Stimulated activated CD8-positive, alpha-beta memory T cell treated with anti-CD3 and anti-CD28 coated beads, Interleukin-2, amount 100 ng/mL, for 1 hour (primary cell): ENCODE data around the gene RBP5.

ENCODE experiments used
- DNase-seq, 2 donors: peaks; one replicate each; pipeline ENCODE4 v3.0.0-alpha.2; 2020; ENCODE audit warnings: low read depth in 2 of 2

The RBP5 gene

DNA sequence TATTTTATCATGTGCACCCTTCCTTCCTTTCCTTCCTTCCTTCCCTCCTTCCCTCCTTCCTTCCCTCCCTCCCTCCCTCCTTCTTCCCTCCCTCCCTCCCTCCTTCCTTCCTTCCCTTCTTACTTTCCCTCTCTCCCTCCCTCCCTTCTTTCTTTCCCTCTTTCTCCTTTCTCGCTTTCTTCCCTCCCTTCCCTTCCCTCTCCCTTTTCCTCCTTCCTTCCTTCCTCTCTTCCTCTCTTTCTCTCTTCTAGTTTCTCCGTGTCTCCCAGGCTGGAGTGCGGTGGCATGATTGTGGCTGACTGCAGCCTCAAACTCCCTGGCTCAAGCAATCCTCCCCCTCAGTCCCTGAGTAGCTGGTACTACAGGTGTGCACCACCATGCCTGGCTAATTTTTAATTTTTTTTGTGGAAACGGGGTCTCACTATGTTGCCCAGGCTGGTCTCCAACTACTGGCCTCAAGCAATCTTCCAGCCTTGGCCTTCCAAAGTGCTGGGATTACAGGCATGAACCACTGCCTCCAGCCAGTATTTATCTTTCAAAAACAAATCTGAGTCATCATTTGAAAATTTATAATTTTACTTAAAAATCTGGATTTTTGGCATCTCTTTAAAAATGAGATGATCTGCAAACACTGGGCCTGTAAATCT lies 27.5 kb downstream of the RBP5 start:
- no peak for DNase-seq

DNA sequence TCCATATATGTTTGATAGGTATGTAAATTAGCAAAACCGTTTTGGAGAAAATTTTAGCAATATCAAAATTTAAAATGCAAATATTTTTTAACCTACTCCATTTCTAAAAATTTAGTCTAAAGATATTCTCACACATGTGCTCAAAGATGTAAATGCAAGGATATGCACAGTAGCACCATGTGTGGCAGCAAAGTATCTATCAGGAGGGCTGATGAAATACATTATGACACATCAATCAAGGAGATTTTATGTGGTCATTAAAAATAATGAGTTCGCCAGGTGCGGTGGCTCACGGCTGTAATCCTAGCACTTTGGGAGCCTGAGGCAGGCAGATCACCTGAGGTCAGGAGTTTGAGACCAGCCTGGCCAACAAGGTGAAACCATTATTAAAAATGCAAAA lies 28.4 kb downstream of the RBP5 start:
- no peak for DNase-seq

DNA sequence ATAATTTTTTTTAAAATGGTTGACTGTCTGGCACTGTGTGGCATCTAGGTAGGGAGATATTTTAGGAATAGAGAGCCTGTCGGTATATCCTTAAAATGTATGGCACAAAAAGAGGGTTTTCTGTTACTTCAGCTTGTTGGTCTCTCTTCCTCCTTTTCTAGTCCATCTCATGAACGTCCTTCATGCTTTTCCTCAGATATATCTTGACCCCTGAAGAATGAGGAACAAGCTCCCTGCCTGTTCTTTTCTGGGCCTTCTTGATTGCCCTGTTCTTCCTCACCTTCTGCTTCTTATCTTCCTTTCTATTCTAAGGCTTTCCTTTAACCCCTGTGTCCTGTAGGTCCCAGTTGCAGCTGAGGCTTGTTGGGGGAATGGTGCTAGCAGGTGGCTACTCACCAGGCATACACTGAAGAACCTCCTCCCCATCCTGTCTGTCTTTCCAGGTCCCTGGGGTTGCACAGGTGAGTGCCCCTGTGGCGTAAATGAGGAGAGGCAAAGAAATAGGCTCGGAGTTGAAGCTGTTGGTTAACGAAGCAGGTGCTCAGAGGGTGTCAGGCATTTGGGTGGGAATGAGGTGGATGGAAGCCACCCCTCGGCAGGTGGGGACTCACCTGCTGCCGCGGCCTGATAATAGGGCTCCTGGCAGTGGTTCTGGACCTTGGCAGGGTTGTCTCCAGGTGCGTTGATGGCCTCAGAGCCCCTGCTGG lies 29.2 kb downstream of the RBP5 start:
- DNase-seq = no peak

DNA sequence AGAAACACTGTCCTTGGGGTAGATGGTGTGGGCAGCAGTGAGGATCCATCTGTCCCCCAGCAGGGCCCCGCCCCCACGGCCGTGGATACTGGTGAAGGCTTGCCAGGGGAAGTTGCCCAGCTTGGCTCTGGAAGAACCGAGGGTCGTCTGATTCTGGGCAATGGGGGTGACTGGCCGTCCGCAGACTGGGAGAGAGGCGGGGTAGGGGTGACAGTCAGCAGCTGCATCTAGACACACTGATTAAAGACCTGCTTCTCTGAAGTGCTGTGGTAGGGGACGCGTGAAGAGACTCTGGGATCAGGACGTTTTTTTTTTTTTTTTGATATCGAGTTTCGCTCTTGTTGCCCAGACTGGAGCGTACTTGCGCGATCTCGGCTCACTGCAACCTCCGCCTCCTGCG lies 31.7 kb downstream of the RBP5 start:
- no peak for DNase-seq

DNA sequence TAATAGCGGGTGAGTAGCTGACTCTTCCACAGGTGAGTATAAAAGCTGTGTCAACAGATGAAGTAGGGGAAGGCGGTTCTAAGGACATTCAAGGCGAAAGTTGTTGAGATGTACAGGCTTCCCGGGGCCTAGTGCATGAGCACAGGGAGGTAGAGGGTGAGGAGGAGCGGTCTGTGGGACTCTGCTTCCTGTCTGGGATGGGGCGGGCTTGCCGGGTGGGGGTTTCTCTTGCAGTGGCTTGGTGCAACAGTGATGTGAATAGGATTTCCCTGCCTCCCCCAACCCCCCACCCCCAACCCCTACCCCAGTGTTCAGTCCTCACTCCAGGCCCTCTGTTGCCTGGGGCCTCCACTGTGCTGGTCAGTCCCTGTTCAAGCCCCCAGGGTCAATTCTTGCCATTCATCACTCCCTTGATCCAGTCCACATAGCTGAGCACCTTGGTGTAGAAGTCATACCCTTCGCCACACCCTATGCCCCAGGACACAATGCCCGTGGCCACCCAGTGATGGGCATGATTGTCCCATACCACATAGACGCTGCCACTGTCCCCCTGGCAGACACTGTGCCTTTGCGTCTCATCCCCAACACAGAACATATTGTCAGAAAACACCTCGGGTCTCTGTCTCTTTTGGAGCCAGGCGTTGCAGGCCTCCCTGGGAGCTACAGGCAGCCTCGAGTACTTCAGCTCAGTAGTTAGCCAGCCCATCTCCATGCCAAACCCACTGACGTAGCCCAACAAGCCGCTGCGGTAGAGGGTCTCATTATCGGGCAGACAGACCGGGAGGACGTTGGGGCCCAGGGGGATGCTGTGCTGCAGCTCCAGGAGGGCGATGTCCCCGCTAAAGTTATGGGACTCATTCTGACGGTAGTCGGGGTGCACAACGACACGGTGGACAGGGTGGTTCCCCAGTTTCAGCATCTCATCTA lies 32.4 kb downstream of the RBP5 start:
- DNase-seq = no peak

DNA sequence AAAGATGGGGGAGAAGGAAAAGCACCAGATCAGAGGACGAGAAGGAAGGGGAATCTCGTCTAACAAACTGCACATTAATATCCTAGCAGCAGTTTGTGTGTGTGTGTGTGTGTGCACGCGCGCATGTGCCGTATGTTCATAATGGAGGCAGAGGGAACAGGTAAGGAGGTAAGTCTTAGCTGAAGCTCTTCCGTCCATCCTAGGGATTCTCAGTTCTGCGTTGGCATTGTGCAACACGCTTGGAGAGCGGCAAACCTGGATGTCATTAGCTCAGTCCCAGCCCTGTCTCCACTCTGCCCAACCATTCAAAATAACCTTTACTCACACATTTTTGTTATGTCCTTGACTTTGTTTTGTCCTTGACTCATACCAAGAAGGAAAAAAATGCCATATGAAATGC lies 34.8 kb downstream of the RBP5 start:
- no peak for DNase-seq

DNA sequence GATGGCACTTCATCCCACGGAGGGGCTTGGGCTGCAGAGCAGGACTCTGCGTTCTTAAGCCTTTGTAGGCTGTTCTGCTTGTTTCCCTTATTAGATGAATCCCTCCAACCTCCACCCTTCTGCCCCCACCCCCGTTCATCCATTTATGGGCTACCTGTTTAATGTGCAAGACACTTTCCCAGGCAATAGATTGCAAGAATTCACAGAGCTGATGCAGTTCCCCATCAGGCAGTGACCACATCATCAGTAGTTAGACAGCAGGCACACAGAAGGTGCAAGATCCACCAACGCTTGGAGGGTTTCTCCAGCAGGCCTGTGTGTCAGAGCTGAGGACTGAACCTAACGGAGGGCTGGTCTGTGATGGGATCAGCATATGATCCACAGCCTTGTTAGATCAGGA lies 35.2 kb downstream of the RBP5 start:
- DNase-seq = no peak

DNA sequence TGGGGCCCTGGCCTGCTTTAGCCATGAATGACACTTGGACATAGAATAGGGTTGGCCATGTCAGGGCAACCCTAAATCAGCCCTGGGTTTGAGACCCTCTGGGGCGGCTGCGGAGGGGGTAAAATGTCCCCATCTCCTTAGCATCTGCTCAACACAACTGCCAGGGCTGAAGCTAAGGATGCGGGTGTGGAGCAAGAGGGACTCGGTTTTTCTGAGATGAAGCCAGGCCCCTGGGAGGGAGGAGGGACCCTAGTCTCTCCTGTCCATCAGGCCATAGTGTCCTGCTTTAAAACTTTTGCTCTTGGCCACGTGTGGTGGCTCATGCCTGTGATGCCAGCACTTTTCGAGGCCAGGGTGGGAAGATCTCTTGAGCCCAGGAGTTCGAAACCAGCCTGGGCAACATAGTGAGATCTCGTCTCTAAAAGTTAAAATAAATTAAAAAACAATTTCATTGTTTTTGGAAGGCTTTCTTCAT lies 35.7 kb downstream of the RBP5 start:
- DNase-seq = no peak

DNA sequence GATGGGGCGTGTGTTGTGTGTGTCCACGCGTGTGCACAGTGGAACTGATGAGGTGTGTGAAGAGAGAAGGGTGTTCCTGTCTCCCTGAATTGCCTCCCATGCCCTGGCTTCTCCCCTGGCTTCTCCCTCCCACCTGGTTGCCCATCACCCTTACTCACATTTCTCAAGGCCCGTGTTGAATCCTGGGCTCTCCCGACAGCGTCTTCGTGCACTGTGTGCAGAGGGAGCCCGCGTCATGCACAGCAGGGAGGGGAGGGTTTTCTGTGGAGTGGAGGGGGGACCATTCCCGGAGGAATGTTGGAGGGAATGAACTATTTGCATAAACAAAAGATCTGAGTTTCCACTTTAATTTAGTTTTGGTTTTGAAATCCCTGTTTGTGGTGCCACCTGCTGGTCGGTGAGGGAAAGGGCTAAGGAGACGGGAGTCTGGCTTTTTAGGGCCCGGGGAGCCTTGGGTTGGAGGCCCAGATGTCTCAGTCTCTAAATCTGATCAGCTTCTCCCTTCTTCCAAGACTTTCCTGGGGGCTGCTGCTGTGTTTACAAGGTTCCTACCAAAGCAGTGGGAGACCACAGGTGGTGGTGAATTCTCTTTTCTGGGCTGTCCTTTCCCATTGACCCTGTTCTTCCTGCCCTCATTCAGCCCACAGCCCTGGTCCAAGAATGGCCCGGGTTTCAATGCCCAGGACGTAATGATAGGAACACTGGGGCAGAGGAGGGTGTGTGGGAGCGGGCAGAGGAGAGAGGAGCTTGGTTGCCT lies 36.3 kb downstream of the RBP5 start, which contains the start of gene C1R:
Gene C1R, minus strand, starts transcription at position 217 of the 757 bp plus-strand sequence. Its CDS starts 57 bp downstream, at position 160.
- DNase-seq = peak; percentile 37 to 57

DNA sequence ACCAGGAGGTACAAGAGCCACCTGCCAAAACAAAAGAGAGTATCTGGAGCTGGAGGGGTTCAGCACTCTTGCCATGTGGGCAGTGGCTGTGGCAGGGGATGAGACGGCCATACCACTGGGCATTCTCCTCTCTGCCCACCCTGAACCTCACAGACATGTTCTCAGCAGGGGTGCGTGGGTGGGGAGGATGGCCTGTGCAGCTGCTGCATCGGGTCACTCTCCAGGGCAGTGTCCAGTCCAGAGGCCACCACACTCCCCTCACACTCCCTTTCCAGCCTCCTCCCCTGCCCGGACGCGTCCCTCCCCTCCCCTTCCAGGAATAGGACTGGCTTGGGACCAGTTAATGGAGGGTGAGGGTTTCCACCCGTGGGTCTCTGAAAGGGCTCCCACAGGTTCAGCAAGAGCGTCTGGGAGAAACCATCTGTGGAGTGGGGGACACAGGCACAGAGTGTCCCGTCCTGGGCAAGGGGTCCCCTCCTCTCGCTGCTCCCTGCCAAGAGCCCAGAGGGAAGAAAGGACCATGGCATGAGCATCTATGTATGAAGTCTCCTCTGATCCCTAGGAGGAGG lies 36.9 kb downstream of the RBP5 start:
- DNase-seq = no peak

DNA sequence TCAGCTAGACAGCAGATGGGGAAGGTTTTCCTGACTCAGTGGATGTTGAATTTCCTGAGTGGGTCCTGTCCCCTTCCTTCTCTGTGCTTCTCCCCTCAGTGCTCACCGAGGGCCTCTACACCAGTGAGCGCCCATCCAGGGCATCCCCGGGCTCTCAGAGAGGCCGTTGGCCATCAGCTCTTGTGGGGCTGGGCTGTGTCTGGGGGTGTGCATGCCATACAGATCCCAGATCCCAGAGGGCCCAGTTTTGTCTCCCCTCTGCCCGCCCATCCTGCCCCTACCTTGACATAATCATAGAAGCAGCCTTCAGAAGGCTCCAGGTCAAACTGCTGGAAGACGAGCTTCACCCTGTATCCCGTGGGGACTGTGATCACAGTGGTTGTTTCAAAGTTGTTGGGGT lies 37.5 kb downstream of the RBP5 start:
- no peak for DNase-seq

DNA sequence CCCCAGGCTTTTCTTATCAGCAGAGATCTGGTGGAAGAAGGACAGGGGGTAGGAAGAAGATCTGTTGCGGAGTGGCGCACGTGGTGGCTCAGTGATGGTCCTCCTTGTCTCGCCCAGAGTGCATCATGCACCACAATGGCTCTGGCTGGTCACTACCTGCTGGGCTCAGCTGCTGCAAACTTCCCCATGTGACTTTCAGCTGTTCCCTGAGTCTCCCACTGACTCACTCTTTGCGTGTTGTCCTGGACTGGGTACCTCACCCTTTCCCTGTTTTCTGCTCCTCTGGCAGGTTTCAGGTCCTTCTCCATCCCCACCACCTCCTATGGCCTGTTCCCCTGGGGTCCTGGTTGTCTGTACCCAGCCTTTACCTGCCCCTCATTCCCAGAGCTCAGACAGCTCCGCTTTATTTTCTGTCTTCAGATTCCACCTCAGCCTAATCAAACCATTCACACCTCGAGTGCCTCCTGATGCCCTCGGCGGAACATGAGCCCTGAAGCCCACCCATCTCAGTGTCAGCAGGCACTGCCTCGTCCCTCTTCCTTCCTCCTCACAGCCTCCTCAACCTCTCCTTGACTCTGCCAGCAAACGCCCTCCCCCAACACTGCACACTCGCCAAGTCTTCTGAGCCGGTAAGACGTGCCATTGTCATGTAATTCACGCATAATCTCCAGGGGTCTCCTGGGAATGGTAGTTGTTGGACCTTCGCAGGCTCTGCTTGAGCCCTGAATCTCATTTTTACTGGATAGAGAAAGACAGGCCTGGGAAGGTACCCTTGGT lies 38.3 kb downstream of the RBP5 start:
- no peak for DNase-seq

DNA sequence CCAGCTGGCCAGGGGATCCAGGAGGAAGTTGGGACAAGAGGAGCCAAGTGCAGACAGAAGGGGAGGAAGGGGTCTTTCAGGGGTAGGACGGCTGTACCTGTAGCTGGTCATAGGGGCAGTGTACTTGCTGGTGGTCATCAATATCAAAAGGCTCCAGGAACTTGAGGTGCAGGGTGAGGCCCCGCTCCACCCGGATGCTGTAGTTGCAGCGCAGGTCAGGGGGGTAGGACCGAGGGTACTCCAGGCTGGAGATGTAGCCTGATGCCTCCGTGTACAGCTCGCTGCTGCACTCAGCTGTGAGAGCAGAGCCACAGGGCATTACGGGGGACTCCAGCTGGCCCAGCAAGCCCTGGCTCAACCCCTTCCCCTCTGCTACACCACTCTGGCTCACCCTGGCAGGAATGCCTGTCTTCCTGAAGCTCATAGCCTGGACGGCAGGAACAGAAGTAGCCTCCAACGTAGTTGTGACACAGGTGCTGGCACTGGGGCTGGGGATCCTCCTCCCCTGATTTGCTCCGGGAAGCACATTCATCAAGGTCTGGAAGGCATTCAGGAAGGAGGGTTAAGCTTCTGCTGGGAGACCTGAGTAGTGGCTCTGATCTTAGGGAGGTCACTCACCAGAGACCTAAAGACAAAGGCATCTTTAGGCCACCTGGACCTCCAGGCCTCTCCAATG lies 39.4 kb downstream of the RBP5 start:
- DNase-seq = no peak

DNA sequence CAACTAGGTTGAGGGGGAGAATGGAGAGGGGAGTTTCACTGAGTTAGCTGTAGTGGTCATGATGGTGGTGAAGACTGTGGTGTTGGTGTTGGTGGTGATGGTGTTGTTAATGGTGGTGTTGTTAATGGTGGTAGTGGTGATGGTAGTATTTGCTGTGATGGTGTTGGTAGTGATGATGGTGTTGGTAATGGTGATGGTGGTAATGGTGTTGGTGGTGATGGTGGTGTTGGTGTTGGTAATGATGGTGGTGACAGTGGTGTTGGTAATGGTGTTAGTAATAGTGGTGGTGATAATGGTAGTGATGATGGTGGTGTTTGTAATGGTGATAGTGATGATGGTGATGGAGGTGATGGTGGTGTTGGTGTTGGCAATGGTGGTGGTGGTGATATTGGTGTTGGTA lies 45.6 kb downstream of the RBP5 start:
- no peak for DNase-seq

DNA sequence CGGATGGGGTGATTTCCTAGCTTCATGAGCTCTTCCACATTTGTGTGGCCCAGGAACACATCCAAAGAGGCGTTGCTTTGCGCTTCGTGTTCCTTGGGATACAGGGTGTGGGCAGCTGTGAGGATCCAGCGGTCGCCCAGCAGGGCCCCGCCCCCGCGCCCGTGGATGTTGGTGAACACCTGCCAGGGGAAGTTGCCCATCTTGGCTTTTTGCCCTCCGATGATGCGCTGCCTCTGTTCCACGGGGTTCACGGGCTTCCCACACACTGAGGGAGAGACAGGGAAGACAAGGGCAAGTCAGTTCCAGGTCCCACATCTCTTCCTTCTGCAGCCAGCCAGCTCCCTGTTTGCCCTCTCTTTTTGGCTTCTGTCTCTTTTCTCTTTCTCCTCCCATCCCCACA lies 47.7 kb downstream of the RBP5 start:
- DNase-seq = no peak

DNA sequence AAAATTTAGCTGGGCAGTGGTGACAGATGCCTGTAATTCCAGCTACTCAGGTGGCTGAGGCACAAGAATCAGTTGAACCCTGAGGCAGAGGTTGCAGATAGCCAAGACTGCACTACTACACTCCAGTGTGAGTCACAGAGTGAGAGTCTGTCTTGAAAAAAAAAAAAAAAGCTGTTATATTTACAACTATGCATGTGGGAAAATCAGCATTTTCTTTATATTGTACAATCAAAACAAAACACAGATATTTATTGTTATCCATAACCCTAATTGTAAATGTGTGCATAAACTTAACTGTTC lies 48.9 kb downstream of the RBP5 start:
- DNase-seq = no peak

DNA sequence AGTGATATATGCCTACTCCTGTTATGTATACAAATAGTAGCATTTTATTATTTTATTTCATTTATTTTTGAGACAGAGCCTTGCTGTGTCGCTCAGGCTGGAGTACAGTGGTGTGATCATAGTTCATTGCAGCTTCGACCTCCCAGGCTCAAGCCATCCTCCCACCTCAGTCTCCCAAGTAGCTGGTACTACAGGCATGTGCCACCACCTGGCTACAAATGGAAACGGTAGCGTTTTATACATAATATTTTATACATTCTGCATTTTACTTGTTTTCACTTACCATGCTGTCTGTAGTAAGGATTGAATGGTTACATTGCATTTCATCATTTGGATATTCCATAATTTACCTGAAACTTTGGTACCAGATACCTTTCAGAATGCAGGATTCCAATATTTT lies 50.5 kb downstream of the RBP5 start:
- DNase-seq = no peak

DNA sequence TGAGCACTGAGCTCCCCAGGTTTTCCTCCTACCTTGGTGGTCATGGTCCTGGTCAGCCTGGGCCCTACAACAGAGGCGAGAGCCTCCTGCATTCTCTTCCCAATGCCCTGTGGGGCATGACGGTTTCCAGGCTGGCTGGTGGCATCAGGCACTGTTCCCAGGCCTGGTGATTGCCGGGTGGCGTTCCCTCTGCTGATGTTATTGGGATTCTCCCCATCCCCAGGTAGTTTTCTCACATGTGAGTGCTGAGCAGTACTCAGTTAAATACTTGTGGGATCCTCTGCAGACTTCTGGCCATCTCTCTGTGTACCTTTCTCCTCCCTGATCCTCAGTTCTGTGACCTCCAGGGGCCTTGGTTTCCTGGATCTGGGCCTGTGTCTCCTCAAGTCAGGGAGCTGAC lies 52.2 kb downstream of the RBP5 start:
- DNase-seq = no peak

DNA sequence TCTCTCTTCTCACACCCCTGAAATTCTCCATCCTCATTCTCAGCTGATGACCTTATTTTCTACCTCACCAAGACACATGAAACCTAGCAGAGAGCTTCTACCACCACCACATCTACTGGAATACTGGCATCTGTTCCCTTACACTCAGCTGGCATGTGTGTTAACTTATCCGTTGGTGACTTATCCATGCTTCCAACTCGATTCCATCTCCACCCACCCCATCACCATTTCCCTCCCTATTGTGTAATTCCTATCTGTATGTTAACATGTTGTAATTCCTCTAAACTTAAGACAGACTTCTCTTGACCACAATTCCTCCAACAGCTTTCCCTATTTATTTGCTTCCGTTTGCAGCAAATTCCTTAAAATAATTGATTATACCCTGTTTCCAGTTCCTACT lies 52.8 kb downstream of the RBP5 start:
- DNase-seq = no peak

DNA sequence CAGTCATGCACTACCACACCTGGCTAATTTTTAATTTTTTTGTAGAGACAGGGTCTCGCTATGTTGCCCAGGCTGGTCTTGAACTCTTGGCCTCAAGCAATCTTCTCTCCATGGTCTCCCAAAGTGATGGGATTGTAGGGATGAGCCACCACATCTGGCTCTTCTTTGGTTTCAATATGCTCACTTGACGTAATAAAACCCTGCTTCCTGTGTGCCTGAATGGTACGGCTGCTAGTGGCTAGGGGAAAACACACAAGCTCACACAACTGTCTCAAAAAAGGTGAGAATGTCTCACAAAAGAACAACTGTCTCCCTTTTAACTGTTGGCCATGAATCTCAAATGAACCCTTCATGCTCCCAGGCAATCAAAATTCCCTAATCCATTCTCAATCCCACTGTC lies 53.2 kb downstream of the RBP5 start:
- no peak for DNase-seq
